HepG2 (cell line): ENCODE data around the gene RHOG. TPM values are rescaled to one million over a fixed set of nuclear protein-coding genes. Genes with fewer than 3 reads are reported as not detected.

ENCODE experiments used
- AKNA ChIP-seq: sonication (generic); formaldehyde crosslinking; IDR thresholded peaks from 2 replicates; pipeline ENCODE4 v1.4.0; 2020; ENCODE audit warnings: missing genetic modification reagents, borderline replicate concordance
- ATF1 ChIP-seq: IDR thresholded peaks from 2 replicates; pipeline ENCODE4 v1.6.1; 2016; ENCODE audit warnings: mild to moderate bottlenecking, control low read depth
- BCLAF1 ChIP-seq: fragments of 450-650 bp; IDR thresholded peaks from 2 replicates; pipeline ENCODE4 v1.6.1; 2017; ENCODE audit warnings: mild to moderate bottlenecking
- EEA1 ChIP-seq: sonication (generic); formaldehyde crosslinking; IDR thresholded peaks from 2 replicates; pipeline ENCODE4 v1.5.1; 2020; ENCODE audit warnings: mild to moderate bottlenecking, missing genetic modification reagents, borderline replicate concordance
- MTF2 ChIP-seq: sonication (generic); formaldehyde crosslinking; IDR thresholded peaks from 2 replicates; pipeline ENCODE4 v1.5.0; 2020; ENCODE audit warnings: missing genetic modification reagents, borderline replicate concordance
- SPEN ChIP-seq: sonication (generic); formaldehyde crosslinking; IDR thresholded peaks from 2 replicates; pipeline ENCODE4 v1.5.1; 2020; ENCODE audit warnings: low read depth, mild to moderate bottlenecking, missing genetic modification reagents
- ZMYM2 ChIP-seq: sonication (generic); formaldehyde crosslinking; IDR thresholded peaks from 2 replicates; pipeline ENCODE4 v1.8.0; 2022; ENCODE audit warnings: mild to moderate bottlenecking, missing genetic modification reagents
- ZNF543 ChIP-seq: sonication (generic); formaldehyde crosslinking; IDR thresholded peaks from 2 replicates; pipeline ENCODE4 v1.4.0; 2020; ENCODE audit warnings: mild to moderate bottlenecking, missing genetic modification reagents
- ZNF589 ChIP-seq: sonication (generic); formaldehyde crosslinking; conservative IDR thresholded peaks from 2 replicates; pipeline ENCODE4 v1.8.0; 2022; ENCODE audit warnings: mild to moderate bottlenecking, moderate library complexity, missing genetic modification reagents
- polyA plus RNA-seq, 8 experiments: library from polyadenylated mRNA; depleted of rRNA in 3 of 8; stranded (reverse) in 7 of 8; unstranded in 1 of 8; fragments of >200 nt; fragmentation: Illumina TruSeq in 4 of 8; extraction: Trizol in 4 of 8; gene quantifications; 2 replicates each; pipeline versions ENCODE4 v1.2.1 to v1.2.3, GENCODE V29; 2011 to 2016; ENCODE audit warnings: low read depth in 4 of 8, missing spikeins in 1 of 8, mixed read lengths in 1 of 8; ENCODE audit not compliant: insufficient read depth in 1 of 8
- total RNA-seq, 5 experiments: library from RNA; depleted of rRNA; stranded (reverse); fragments of >200 nt; fragmentation: Illumina TruSeq; extraction: Trizol; gene quantifications; 2 replicates each; pipeline ENCODE4 v1.2.3, GENCODE V29; 2016; ENCODE audit warnings: low read depth in 1 of 5
- TF ChIP-seq, protein P1 (sequence below): sonication (generic); formaldehyde crosslinking; IDR thresholded peaks from 2 replicates; pipeline ENCODE4 v1.5.0; 2020; ENCODE audit warnings: missing genetic modification reagents, mild to moderate bottlenecking, borderline replicate concordance
- TF ChIP-seq, protein P2 (sequence below): sonication (generic); formaldehyde crosslinking; IDR thresholded peaks from 2 replicates; pipeline ENCODE4 v1.4.0; 2020; ENCODE audit warnings: missing genetic modification reagents
- TF ChIP-seq, protein P3 (sequence below): sonication (generic); formaldehyde crosslinking; IDR thresholded peaks from 2 replicates; pipeline ENCODE4 v1.9.0; 2021; ENCODE audit warnings: missing genetic modification reagents, mild to moderate bottlenecking, borderline replicate concordance
- TF ChIP-seq, protein P4 (sequence below): sonication (generic); formaldehyde crosslinking; IDR thresholded peaks from 2 replicates; pipeline ENCODE4 v1.5.1; 2020; ENCODE audit warnings: missing genetic modification reagents, mild to moderate bottlenecking, borderline replicate concordance

The RHOG gene
- total and polyA plus RNA-seq, 2 of the 13 experiments (the other 11 are each of a cell fraction or from before 2014, with no cell fraction given), result 7.7 to 23.4 TPM

- TF ChIP-seq BCLAF1 (no peak), SPEN (CRISPR knock-in tag) (peak; percentile 58; the same call in 1 of the 2 replicates), AKNA (CRISPR knock-in tag) (0 out of 2 replicates have a peak, but pooled peaks have one; percentile 86), ZMYM2 (CRISPR knock-in tag) (peak; percentile 66; the same call in 1 of the 2 replicates), ATF1 (CRISPR knock-in tag) (peak; percentile 97), ZNF543 (CRISPR knock-in tag) (peak; percentile 67; the same call in 1 of the 2 replicates), MTF2 (CRISPR knock-in tag) (peak; percentile 77; the same call in 1 of the 2 replicates), EEA1 (CRISPR knock-in tag) (no peak), ZNF589 (no peak)
- TF ChIP-seq, protein P1, sequence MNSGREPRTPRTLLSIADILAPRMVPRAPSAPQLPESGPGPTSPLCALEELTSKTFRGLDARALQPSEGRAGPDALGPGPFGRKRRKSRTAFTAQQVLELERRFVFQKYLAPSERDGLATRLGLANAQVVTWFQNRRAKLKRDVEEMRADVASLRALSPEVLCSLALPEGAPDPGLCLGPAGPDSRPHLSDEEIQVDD (CRISPR knock-in tag), result peak; percentile 61; the same call in 1 of the 2 replicates
- TF ChIP-seq, protein P2, sequence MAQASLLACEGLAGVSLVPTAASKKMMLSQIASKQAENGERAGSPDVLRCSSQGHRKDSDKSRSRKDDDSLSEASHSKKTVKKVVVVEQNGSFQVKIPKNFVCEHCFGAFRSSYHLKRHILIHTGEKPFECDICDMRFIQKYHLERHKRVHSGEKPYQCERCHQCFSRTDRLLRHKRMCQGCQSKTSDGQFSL, result peak; percentile 50; the same call in 1 of the 2 replicates
- TF ChIP-seq, protein P3, sequence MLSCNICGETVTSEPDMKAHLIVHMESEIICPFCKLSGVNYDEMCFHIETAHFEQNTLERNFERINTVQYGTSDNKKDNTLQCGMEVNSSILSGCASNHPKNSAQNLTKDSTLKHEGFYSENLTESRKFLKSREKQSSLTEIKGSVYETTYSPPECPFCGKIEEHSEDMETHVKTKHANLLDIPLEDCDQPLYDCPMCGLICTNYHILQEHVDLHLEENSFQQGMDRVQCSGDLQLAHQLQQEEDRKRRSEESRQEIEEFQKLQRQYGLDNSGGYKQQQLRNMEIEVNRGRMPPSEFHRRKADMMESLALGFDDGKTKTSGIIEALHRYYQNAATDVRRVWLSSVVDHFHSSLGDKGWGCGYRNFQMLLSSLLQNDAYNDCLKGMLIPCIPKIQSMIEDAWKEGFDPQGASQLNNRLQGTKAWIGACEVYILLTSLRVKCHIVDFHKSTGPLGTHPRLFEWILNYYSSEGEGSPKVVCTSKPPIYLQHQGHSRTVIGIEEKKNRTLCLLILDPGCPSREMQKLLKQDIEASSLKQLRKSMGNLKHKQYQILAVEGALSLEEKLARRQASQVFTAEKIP (CRISPR knock-in tag), result no peak
- TF ChIP-seq, protein P4, sequence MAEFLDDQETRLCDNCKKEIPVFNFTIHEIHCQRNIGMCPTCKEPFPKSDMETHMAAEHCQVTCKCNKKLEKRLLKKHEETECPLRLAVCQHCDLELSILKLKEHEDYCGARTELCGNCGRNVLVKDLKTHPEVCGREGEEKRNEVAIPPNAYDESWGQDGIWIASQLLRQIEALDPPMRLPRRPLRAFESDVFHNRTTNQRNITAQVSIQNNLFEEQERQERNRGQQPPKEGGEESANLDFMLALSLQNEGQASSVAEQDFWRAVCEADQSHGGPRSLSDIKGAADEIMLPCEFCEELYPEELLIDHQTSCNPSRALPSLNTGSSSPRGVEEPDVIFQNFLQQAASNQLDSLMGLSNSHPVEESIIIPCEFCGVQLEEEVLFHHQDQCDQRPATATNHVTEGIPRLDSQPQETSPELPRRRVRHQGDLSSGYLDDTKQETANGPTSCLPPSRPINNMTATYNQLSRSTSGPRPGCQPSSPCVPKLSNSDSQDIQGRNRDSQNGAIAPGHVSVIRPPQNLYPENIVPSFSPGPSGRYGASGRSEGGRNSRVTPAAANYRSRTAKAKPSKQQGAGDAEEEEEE (CRISPR knock-in tag), result no peak
These were observed 43.2 kb downstream of the RHOG start, which contains the start of gene NUP98 (continued) for GRCh38 chr11:3797329-3798090.
